Astrocyte (in vitro differentiated cells and primary cell): ENCODE data around the gene DNAJA4. TPM values are rescaled to one million over a fixed set of nuclear protein-coding genes. Genes with fewer than 3 reads are reported as not detected.

ENCODE experiments used
- DNase-seq: peaks from one replicate; pipeline ENCODE4 v3.0.0-alpha.2; 2010; ENCODE audit warnings: low read depth
- FAIRE-seq: peaks from 2 replicates; lab custom pipeline; 2011; peaks lifted over from hg19 to GRCh38; lab: Jason Lieb, UNC
- H2AFZ ChIP-seq: 2 replicates; pipeline ENCODE4 v1.6.0; 2012; ENCODE audit warnings: low read depth, low read length, inconsistent platforms
- H3K27ac ChIP-seq: 2 replicates; pipeline ENCODE4 v1.5.1; 2011; ENCODE audit warnings: low read depth, low read length, inconsistent platforms
- H3K27me3 ChIP-seq: 2 replicates; pipeline ENCODE4 v1.6.0; 2011; ENCODE audit warnings: low read length, inconsistent platforms; ENCODE audit not compliant: insufficient read depth
- H3K36me3 ChIP-seq: 2 replicates; pipeline ENCODE4 v1.5.1; 2011; ENCODE audit warnings: low read length, inconsistent platforms; ENCODE audit not compliant: insufficient read depth
- H3K4me1 ChIP-seq: 2 replicates; pipeline ENCODE4 v1.5.1; 2011; ENCODE audit warnings: low read length, inconsistent platforms; ENCODE audit not compliant: insufficient read depth
- H3K4me2 ChIP-seq: 2 replicates; pipeline ENCODE4 v1.6.0; 2012; ENCODE audit warnings: low read length, inconsistent platforms
- H3K4me3 ChIP-seq: 2 replicates; pipeline ENCODE4 v1.5.1; 2011; ENCODE audit warnings: low read depth, mild to moderate bottlenecking, low read length, inconsistent platforms; ENCODE audit not compliant: insufficient read depth
- H3K79me2 ChIP-seq: 2 replicates; pipeline ENCODE4 v1.6.0; 2012; ENCODE audit warnings: mild to moderate bottlenecking, low read length, inconsistent platforms; ENCODE audit not compliant: insufficient read depth
- H3K9ac ChIP-seq: 2 replicates; pipeline ENCODE4 v1.6.0; 2012; ENCODE audit warnings: mild to moderate bottlenecking, low read length, inconsistent platforms
- H3K9me3 ChIP-seq: 2 replicates; pipeline ENCODE4 v1.5.1; 2012; ENCODE audit warnings: low read depth, mild to moderate bottlenecking, low read length, inconsistent platforms; ENCODE audit not compliant: insufficient read depth
- H4K20me1 ChIP-seq: 2 replicates; pipeline ENCODE4 v1.6.0; 2012; ENCODE audit warnings: low read length, inconsistent platforms; ENCODE audit not compliant: insufficient read depth
- H3K27ac Mint-ChIP-seq: one replicate; pipeline ENCODE4 v1.8.0; 2021; ENCODE audit warnings: mild to moderate bottlenecking, mixed read lengths; ENCODE audit not compliant: unreplicated experiment
- H3K27me3 Mint-ChIP-seq: one replicate; pipeline ENCODE4 v1.8.0; 2021; ENCODE audit warnings: low read depth, mixed read lengths; ENCODE audit not compliant: unreplicated experiment
- H3K36me3 Mint-ChIP-seq: one replicate; pipeline ENCODE4 v1.8.0; 2021; ENCODE audit warnings: low read depth, mixed read lengths; ENCODE audit not compliant: unreplicated experiment
- H3K4me1 Mint-ChIP-seq: one replicate; pipeline ENCODE4 v1.8.0; 2021; ENCODE audit warnings: low read depth, mixed read lengths; ENCODE audit not compliant: unreplicated experiment
- H3K4me3 Mint-ChIP-seq: one replicate; pipeline ENCODE4 v1.8.0; 2021; ENCODE audit warnings: mild to moderate bottlenecking, moderate library complexity, mixed read lengths; ENCODE audit not compliant: unreplicated experiment
- H3K9me3 Mint-ChIP-seq: one replicate; pipeline ENCODE4 v1.8.0; 2021; ENCODE audit warnings: mild to moderate bottlenecking, mixed read lengths; ENCODE audit not compliant: unreplicated experiment
- CTCF ChIP-seq: IDR thresholded peaks from 2 replicates; pipeline ENCODE4 v1.5.1; 2011; ENCODE audit warnings: low read depth, mild to moderate bottlenecking, inconsistent platforms, low read length, moderate library complexity; ENCODE audit not compliant: insufficient read depth
- EZH2 ChIP-seq: IDR thresholded peaks from 2 replicates; pipeline ENCODE4 v1.6.1; 2012; ENCODE audit warnings: mild to moderate bottlenecking, low read length, inconsistent platforms; ENCODE audit not compliant: insufficient read depth
- total RNA-seq: library from RNA; stranded (reverse); gene quantifications from 2 replicates; pipeline ENCODE4 v1.2.1, GENCODE V29; 2021

Gene DNAJA4
- total RNA-seq, 1 donor from 2014 or later = 0.14 TPM

GRCh38 chr15:78311292-78311691 is 46.9 kb downstream of the DNAJA4 start:
- Mint-ChIP-seq H3K4me3 (no peak overlapping the region), H3K9me3 (no peaks in the 10 kb centered on the region), H3K36me3 (no peaks in the 10 kb centered on the region), H3K27ac (no peak overlapping the region), H3K4me1 (peaks cover 14% of the 10 kb centered on the region), H3K27me3 (peaks cover 20% of the 10 kb centered on the region)
- Histone ChIP-seq H3K79me2 (no peaks in the 10 kb centered on the region), H3K4me3 (no peak overlapping the region), H3K4me2 (no peak overlapping the region), H2AFZ (no peak overlapping the region), H4K20me1 (no peaks in the 10 kb centered on the region), H3K27ac (no peak overlapping the region), H3K9ac (no peak overlapping the region), H3K27me3 (no peaks in the 10 kb centered on the region), H3K4me1 (peaks cover 13% of the 10 kb centered on the region), H3K36me3 (no peaks in the 10 kb centered on the region), H3K9me3 (no peaks in the 10 kb centered on the region)
- no peak for FAIRE-seq
- no peak for TF ChIP-seq CTCF
- TF ChIP-seq EZH2 = no peak
- no peak for DNase-seq

- DNase-seq (no peak), FAIRE-seq (no peak)
- no peak overlapping the region for H3K27ac ChIP-seq
- peaks cover 23% of the 10 kb centered on the region for H3K27me3 Mint-ChIP-seq
- no peak overlapping the region for H3K4me3 ChIP-seq
- no peak overlapping the region for H3K4me2 ChIP-seq
- H3K4me1 ChIP-seq = peaks cover 6% of the 10 kb centered on the region
- no peak overlapping the region for H3K9ac ChIP-seq
- H3K9me3 Mint-ChIP-seq = no peaks in the 10 kb centered on the region
- no peak overlapping the region for H2AFZ ChIP-seq
- no peak overlapping the region for H3K27ac Mint-ChIP-seq
- H3K9me3 ChIP-seq = no peaks in the 10 kb centered on the region
- H3K36me3 Mint-ChIP-seq = no peaks in the 10 kb centered on the region
- peaks cover 5% of the 10 kb centered on the region for H3K4me1 Mint-ChIP-seq
- no peak for TF ChIP-seq EZH2
- no peak for TF ChIP-seq CTCF
- H3K27me3 ChIP-seq = no peaks in the 10 kb centered on the region
- no peaks in the 10 kb centered on the region for H3K79me2 ChIP-seq
- H4K20me1 ChIP-seq = no peaks in the 10 kb centered on the region
- H3K4me3 Mint-ChIP-seq = no peak overlapping the region
- no peaks in the 10 kb centered on the region for H3K36me3 ChIP-seq
Measured at GRCh38 chr15:78312536-78312935, 48.2 kb downstream of the DNAJA4 start.

- Histone ChIP-seq H4K20me1 (no peaks in the 10 kb centered on the region), H2AFZ (no peak overlapping the region), H3K4me3 (no peak overlapping the region), H3K27me3 (no peaks in the 10 kb centered on the region), H3K4me2 (no peak overlapping the region), H3K36me3 (no peaks in the 10 kb centered on the region), H3K9ac (no peak overlapping the region), H3K9me3 (no peaks in the 10 kb centered on the region), H3K79me2 (no peaks in the 10 kb centered on the region), H3K27ac (no peak overlapping the region), H3K4me1 (peaks cover 6% of the 10 kb centered on the region)
- Mint-ChIP-seq H3K27me3 (peaks cover 24% of the 10 kb centered on the region), H3K4me1 (peaks cover 4% of the 10 kb centered on the region), H3K36me3 (no peaks in the 10 kb centered on the region), H3K27ac (no peak overlapping the region), H3K4me3 (no peak overlapping the region), H3K9me3 (no peaks in the 10 kb centered on the region)
- FAIRE-seq (no peak), DNase-seq (no peak)
- TF ChIP-seq EZH2 (no peak), CTCF (no peak)
Measured at GRCh38 chr15:78312957-78313356, 48.6 kb downstream of the DNAJA4 start.
